Measurements from ENCODE around the gene ZNF341. TPM values are rescaled to one million over a fixed set of nuclear protein-coding genes. Genes with fewer than 3 reads are reported as not detected.

Gene ZNF341
- total and polyA plus RNA-seq, 9 of the 15 experiments (the other 6 are each of a cell fraction or from before 2014, with no cell fraction given) = 0.08 to 2.6 (median 1.0) TPM

DNA sequence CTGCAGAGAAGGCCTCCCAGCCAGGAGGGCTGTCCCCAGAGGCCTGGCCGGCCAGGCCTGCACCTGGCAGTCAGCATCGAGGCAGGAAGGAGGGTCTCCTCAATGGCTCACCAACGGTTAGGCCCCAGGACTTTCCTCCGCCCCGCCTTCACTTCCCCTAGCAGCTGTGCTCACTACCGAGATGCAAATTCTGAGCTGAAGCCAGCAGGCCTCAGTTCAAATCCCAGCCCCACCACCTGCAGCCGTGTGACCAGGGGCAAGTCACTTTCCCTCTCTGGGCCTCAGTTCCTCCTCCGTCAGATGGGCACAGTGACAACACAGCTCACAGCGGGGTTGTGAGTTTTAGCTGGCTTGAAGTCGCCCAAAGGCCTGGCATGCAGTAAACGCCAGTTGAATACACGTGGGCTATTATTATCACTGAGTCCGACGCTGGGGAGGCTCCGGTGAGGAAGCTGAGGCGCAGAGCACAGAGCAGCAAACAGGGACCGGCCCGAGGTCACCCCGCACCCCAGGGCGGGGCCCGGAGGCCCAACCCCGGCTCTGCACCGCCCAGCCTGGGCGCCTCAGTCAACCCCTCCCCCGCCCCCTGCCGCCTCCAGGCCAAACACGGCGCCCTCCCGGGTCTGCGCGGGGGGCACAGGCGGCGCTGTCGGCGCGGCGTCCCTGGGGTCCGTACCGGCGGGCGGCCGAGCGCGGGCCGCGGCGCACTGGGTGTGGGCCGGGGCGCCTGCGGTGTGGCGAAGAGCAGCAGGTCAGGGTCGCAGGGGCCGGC is 46.3 kb upstream of the ZNF341 start (continued):
- TF ChIP-seq, protein P1, sequence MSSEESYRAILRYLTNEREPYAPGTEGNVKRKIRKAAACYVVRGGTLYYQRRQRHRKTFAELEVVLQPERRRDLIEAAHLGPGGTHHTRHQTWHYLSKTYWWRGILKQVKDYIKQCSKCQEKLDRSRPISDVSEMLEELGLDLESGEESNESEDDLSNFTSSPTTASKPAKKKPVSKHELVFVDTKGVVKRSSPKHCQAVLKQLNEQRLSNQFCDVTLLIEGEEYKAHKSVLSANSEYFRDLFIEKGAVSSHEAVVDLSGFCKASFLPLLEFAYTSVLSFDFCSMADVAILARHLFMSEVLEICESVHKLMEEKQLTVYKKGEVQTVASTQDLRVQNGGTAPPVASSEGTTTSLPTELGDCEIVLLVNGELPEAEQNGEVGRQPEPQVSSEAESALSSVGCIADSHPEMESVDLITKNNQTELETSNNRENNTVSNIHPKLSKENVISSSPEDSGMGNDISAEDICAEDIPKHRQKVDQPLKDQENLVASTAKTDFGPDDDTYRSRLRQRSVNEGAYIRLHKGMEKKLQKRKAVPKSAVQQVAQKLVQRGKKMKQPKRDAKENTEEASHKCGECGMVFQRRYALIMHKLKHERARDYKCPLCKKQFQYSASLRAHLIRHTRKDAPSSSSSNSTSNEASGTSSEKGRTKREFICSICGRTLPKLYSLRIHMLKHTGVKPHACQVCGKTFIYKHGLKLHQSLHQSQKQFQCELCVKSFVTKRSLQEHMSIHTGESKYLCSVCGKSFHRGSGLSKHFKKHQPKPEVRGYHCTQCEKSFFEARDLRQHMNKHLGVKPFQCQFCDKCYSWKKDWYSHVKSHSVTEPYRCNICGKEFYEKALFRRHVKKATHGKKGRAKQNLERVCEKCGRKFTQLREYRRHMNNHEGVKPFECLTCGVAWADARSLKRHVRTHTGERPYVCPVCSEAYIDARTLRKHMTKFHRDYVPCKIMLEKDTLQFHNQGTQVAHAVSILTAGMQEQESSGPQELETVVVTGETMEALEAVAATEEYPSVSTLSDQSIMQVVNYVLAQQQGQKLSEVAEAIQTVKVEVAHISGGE (CRISPR knock-in tag; IDR thresholded peaks at IDR 0.05) = peak in 1 of 3 experiments; percentile 88; a peak in 2 of 6 replicates
- TF ChIP-seq TEAD4 (IDR thresholded peaks at IDR 0.05; ENCODE audit: low read length) (0 out of 2 replicates have a peak, but pooled peaks have one; percentile 22), TEAD4 (CRISPR knock-in tag; IDR thresholded peaks at IDR 0.05; ENCODE audit: borderline replicate concordance) (no peak), LCOR (CRISPR knock-in tag; IDR thresholded peaks at IDR 0.05) (no peak), NCOA2 (IDR thresholded peaks at IDR 0.05; ENCODE audit: partially characterized antibody in 2 of 2) (no peak), ZNF140 (CRISPR knock-in tag; IDR thresholded peaks at IDR 0.05) (no peak), ZC3H8 (IDR thresholded peaks at IDR 0.05) (no peak), TCF3 (CRISPR knock-in tag; IDR thresholded peaks at IDR 0.05) (no peak; the same call in 1 of the 2 replicates), HNRNPLL (IDR thresholded peaks at IDR 0.05; ENCODE audit: low read depth, low read length, poor library complexity, severe bottlenecking) (no peak), NBN (IDR thresholded peaks at IDR 0.05; ENCODE audit: low read depth) (no peak), ZNF77 (CRISPR knock-in tag; IDR thresholded peaks at IDR 0.05) (no peak), POLR2G (IDR thresholded peaks at IDR 0.05; ENCODE audit: low read depth, low read length) (no peak; the same call in 1 of the 2 replicates), MAZ (CRISPR knock-in tag; conservative IDR thresholded peaks at IDR 0.05 in 1 of 2, IDR thresholded peaks at IDR 0.05 in 1 of 2) (no peak), IFI16 (CRISPR knock-in tag; IDR thresholded peaks at IDR 0.05) (no peak), KLF10 (CRISPR knock-in tag; IDR thresholded peaks at IDR 0.05) (no peak), ZNF197 (CRISPR knock-in tag; IDR thresholded peaks at IDR 0.05; ENCODE audit: low read depth) (no peak), ZNF584 (CRISPR knock-in tag; IDR thresholded peaks at IDR 0.05; ENCODE audit: low read depth) (no peak), SMAD3 (CRISPR knock-in tag; conservative IDR thresholded peaks at IDR 0.05) (no peak), SIN3B (IDR thresholded peaks at IDR 0.05; ENCODE audit: low read depth) (no peak)
- TF ChIP-seq, protein P2, sequence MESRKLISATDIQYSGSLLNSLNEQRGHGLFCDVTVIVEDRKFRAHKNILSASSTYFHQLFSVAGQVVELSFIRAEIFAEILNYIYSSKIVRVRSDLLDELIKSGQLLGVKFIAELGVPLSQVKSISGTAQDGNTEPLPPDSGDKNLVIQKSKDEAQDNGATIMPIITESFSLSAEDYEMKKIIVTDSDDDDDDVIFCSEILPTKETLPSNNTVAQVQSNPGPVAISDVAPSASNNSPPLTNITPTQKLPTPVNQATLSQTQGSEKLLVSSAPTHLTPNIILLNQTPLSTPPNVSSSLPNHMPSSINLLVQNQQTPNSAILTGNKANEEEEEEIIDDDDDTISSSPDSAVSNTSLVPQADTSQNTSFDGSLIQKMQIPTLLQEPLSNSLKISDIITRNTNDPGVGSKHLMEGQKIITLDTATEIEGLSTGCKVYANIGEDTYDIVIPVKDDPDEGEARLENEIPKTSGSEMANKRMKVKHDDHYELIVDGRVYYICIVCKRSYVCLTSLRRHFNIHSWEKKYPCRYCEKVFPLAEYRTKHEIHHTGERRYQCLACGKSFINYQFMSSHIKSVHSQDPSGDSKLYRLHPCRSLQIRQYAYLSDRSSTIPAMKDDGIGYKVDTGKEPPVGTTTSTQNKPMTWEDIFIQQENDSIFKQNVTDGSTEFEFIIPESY (CRISPR knock-in tag; IDR thresholded peaks at IDR 0.05) = no peak
- TF ChIP-seq, protein P3, sequence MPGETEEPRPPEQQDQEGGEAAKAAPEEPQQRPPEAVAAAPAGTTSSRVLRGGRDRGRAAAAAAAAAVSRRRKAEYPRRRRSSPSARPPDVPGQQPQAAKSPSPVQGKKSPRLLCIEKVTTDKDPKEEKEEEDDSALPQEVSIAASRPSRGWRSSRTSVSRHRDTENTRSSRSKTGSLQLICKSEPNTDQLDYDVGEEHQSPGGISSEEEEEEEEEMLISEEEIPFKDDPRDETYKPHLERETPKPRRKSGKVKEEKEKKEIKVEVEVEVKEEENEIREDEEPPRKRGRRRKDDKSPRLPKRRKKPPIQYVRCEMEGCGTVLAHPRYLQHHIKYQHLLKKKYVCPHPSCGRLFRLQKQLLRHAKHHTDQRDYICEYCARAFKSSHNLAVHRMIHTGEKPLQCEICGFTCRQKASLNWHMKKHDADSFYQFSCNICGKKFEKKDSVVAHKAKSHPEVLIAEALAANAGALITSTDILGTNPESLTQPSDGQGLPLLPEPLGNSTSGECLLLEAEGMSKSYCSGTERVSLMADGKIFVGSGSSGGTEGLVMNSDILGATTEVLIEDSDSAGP (CRISPR knock-in tag; IDR thresholded peaks at IDR 0.05) = 0 out of 2 replicates have a peak, but pooled peaks have one; percentile 16

Measured in K562 (cell line).